ENCODE results near the gene HAL.

Gene HAL

DNA sequence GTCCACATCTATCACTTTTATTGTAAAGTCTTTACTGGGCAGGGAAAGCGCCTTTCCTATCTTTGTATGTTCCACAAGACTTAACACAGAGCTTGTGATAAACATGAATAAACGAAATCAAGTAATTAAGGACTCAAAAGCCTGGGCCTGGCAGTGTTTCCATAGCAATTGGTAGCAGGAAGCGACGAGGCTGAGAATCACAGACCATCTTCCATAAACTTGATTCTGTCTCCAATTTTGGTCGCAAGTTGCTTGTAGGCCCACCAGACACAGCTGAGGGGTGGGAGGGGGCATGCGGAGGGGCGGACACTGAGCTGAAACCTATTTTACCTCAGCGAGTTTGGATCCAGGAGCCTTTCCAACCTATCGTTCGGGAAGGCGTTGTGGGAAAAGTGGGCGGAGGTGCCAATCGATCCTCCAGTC lies 54.0 kb downstream of the HAL start:
- DNase-seq (ENCODE audit: low spot score), result peak; percentile 34

- no peak for DNase-seq (ENCODE audit: low spot score)
These were observed 55.6 kb downstream of the HAL start for GRCh38 chr12:95940514-95940913.

Measured in NAMALWA (cell line).